ENCODE results near the gene HNRNPR. TPM values are rescaled to one million over a fixed set of nuclear protein-coding genes. Genes with fewer than 3 reads are reported as not detected.

HNRNPR gene
- total RNA-seq, 2 experiments from 2014 or later = 92.0 to 93.3 TPM

GRCh38 chr1:23337869-23338268, 6.2 kb downstream of the HNRNPR start:
- Histone ChIP-seq H3K9me3 (ENCODE audit: control insufficient read depth in 1 of 2, insufficient read depth in 1 of 2, low read length in 2 of 2) (no peaks in the 10 kb centered on the region), H3K27ac (ENCODE audit: low read depth in 1 of 2, low read length in 2 of 2) (no peak overlapping the region), H3K4me1 (ENCODE audit: insufficient read depth, low read length) (peaks cover 4% of the 10 kb centered on the region), H3K4me3 (ENCODE audit: low read length) (no peak overlapping the region), H3K27me3 (ENCODE audit: control insufficient read depth in 1 of 2, insufficient read depth in 2 of 2, low read length in 2 of 2) (no peaks in the 10 kb centered on the region), H3K36me3 (ENCODE audit: insufficient read depth, low read length) (peaks cover 40% of the 10 kb centered on the region)
- H3K4me3 Mint-ChIP-seq = peak overlapping the region; percentile 6
- ATAC-seq (ENCODE audit: poor library complexity) (no peak), DNase-seq (no peak)
- no peaks in the 10 kb centered on the region for H3K27me3 Mint-ChIP-seq
- intact Hi-C loops (cut with DNase I, micrococcal nuclease) = no loop called here
- ChIA-PET POLR2A (no interaction called here), CTCF (interaction anchor here (1.5 kb wide), 1 partner anchor 19 kb away, joined by 6 read pairs; no protein-coding TSS in a partner anchor)
- H3K27ac Mint-ChIP-seq = peak overlapping the region; percentile 59
- H3K4me1 Mint-ChIP-seq (ENCODE audit: low read depth) = peaks cover 67% of the 10 kb centered on the region
- peaks cover 73% of the 10 kb centered on the region for H3K36me3 Mint-ChIP-seq (ENCODE audit: low read depth)
- no peak for TF ChIP-seq CTCF (IDR thresholded peaks at IDR 0.05)
- no peaks in the 10 kb centered on the region for H3K9me3 Mint-ChIP-seq

GRCh38 chr1:23331713-23332112, 12.4 kb downstream of the HNRNPR start:
- no peak for TF ChIP-seq CTCF (IDR thresholded peaks at IDR 0.05)
- no peaks in the 10 kb centered on the region for H3K9me3 ChIP-seq (ENCODE audit: control insufficient read depth in 1 of 2, insufficient read depth in 1 of 2, low read length in 2 of 2)
- Mint-ChIP-seq H3K4me1 (ENCODE audit: low read depth) (peaks cover 36% of the 10 kb centered on the region), H3K36me3 (ENCODE audit: low read depth) (peaks cover 91% of the 10 kb centered on the region), H3K27ac (no peak overlapping the region), H3K9me3 (no peaks in the 10 kb centered on the region), H3K27me3 (no peaks in the 10 kb centered on the region), H3K4me3 (no peak overlapping the region)
- no peaks in the 10 kb centered on the region for H3K27me3 ChIP-seq (ENCODE audit: control insufficient read depth in 1 of 2, insufficient read depth in 2 of 2, low read length in 2 of 2)
- peaks cover 79% of the 10 kb centered on the region for H3K36me3 ChIP-seq (ENCODE audit: insufficient read depth, low read length)
- intact Hi-C loops (cut with DNase I, micrococcal nuclease) = no loop called here
- no peak overlapping the region for H3K27ac ChIP-seq (ENCODE audit: low read depth in 1 of 2, low read length in 2 of 2)
- H3K4me3 ChIP-seq (ENCODE audit: low read length) = no peak overlapping the region
- ChIA-PET CTCF (interaction anchor here (1.2 kb wide), 1 partner anchor 24 kb away, joined by 4 read pairs; no protein-coding TSS in a partner anchor), POLR2A (interaction anchor here (0.5 to 1.0 kb wide), 2 partner anchors 13 to 44 kb away, joined by 3 read pairs; partner anchors contain the start of gene HNRNPR)
- DNase-seq = no peak
- peaks cover 2% of the 10 kb centered on the region for H3K4me1 ChIP-seq (ENCODE audit: insufficient read depth, low read length)
- ATAC-seq (ENCODE audit: poor library complexity) = no peak

- no peak overlapping the region for H3K27ac ChIP-seq (ENCODE audit: low read depth in 1 of 2, low read length in 2 of 2)
- no peak overlapping the region for H3K4me3 ChIP-seq (ENCODE audit: low read length)
- Mint-ChIP-seq H3K9me3 (no peaks in the 10 kb centered on the region), H3K36me3 (ENCODE audit: low read depth) (peaks cover 92% of the 10 kb centered on the region), H3K4me3 (no peak overlapping the region), H3K4me1 (ENCODE audit: low read depth) (peaks cover 42% of the 10 kb centered on the region), H3K27ac (no peak overlapping the region), H3K27me3 (no peaks in the 10 kb centered on the region)
- ATAC-seq (ENCODE audit: poor library complexity) (no peak), DNase-seq (no peak)
- CTCF ChIA-PET = interaction anchor here (1.2 kb wide), 1 partner anchor 23 kb away, joined by 4 read pairs; no protein-coding TSS in a partner anchor
- H3K36me3 ChIP-seq (ENCODE audit: insufficient read depth, low read length) = peaks cover 84% of the 10 kb centered on the region
- H3K4me1 ChIP-seq (ENCODE audit: insufficient read depth, low read length) = peaks cover 2% of the 10 kb centered on the region
- intact Hi-C loops (cut with DNase I, micrococcal nuclease) = no loop called here
- H3K27me3 ChIP-seq (ENCODE audit: control insufficient read depth in 1 of 2, insufficient read depth in 2 of 2, low read length in 2 of 2) = no peaks in the 10 kb centered on the region
- no peaks in the 10 kb centered on the region for H3K9me3 ChIP-seq (ENCODE audit: control insufficient read depth in 1 of 2, insufficient read depth in 1 of 2, low read length in 2 of 2)
- POLR2A ChIA-PET = interaction anchor here (1.8 kb wide), 1 partner anchor 13 kb away, joined by 9 read pairs; the partner anchor contains the start of gene HNRNPR
- no peak for TF ChIP-seq CTCF (IDR thresholded peaks at IDR 0.05)
Measured at GRCh38 chr1:23330846-23331245, 13.2 kb downstream of the HNRNPR start.
